ENCODE measurements around the gene TUBB4A.
"Not testable (repeated sequence)": the region's sequence is repeated elsewhere in the genome, so short reads cannot be mapped to it uniquely, and the experiment has no call there.

Gene TUBB4A

DNA sequence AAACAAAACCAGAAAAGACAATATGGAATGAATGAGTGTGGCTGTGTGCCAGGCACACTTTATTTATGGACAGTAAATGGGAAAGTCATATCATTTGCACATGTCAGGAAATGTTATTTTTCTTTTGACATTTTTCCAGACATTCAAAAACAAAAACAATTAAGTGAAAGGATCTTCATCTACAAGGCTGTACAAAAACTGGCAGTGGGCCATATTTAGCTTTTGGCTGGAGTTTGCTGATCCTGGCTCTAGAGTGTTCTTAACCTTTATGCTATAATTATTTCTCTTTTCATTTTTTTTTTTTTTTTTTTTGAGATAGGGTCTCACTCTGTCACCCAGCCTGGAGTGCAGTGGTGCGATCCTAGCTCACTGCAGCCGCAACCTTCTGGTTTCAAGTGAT is 22.2 kb upstream of the TUBB4A start:
- no peak for DNase-seq (ENCODE audit: low spot score)

DNA sequence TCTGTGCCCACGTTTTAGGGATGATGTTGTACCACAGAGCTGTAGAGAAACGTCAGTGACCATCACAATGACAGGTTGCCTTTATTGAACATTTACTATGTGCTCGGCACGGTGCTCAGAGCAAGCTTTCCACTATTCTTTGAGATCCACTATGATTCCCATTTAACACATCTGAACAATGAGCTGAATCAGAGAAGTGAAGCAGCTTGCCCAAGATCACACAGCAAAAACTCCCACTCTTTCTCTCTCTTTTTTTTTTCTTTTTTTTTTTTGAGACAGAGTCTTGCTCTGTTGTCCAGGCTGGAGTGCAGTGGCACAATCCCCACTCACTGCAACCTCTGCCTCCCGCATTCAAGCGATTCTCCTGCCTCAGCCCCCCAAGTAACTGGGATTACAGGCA is 20.6 kb upstream of the TUBB4A start:
- no peak for DNase-seq (ENCODE audit: low spot score)

DNA sequence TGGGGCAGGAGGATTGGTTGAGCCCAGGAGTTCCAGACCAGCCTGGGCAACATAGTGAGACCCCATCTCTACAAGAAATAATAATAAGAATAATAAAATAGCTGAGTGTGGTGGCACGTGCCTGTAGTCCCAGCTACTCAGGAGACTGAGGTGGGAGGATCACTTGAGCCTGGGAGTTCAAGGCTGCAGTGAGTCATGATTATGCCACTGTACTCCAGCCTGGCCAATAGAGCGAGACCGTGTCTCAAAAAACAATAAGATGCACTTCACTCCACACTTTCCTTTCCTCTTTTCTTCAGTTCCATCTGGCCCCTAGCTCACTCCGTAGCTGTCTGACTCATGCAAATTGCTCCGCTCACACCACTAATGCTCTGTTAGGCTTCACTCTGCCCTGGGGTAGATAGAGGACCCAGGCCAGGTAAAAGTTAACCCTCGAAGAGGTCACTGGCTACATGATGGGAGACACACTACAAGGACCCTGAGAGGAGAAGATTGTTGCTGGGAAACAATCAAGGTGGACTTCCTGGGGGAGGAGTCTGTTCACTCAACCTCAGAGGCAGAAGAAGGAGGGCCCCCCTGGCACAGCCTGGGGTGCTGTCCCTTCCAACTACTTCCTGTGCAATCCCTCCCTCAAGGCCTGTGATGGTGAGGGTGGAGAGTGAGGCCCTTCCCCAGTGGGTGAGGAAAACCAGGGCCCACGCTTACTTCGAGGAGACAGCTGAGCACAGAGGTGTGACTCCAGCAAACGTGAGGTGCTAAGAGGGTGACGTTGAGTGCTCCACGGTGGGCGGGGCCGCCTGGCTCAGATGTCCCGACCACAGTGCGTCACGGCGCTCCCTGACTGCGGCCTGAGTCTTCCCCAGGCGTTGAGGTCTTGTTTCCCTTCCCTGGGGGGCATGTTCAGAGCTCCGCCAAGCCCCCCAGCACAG is 19.9 kb upstream of the TUBB4A start:
- DNase-seq (ENCODE audit: low spot score), result no peak

DNA sequence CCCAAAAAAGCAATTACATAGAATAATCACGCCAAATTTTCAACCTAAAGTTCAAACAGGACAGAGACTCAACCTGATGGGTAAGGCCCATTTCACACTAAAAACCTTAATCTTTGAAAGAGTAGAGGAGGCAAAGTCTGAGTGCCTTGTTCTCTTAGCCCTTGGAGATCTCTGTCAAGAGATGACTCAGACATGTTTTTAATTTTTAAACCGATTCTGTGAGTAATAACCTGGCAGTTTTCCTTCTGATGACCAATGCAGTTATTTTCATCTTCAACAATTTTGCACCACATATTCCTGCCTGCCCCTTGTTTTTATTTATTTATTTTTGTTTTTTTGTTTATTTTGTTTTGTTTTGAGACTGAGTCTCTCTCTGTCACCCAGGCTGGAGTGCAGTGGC is 17.2 kb upstream of the TUBB4A start:
- no peak for DNase-seq (ENCODE audit: low spot score)

DNA sequence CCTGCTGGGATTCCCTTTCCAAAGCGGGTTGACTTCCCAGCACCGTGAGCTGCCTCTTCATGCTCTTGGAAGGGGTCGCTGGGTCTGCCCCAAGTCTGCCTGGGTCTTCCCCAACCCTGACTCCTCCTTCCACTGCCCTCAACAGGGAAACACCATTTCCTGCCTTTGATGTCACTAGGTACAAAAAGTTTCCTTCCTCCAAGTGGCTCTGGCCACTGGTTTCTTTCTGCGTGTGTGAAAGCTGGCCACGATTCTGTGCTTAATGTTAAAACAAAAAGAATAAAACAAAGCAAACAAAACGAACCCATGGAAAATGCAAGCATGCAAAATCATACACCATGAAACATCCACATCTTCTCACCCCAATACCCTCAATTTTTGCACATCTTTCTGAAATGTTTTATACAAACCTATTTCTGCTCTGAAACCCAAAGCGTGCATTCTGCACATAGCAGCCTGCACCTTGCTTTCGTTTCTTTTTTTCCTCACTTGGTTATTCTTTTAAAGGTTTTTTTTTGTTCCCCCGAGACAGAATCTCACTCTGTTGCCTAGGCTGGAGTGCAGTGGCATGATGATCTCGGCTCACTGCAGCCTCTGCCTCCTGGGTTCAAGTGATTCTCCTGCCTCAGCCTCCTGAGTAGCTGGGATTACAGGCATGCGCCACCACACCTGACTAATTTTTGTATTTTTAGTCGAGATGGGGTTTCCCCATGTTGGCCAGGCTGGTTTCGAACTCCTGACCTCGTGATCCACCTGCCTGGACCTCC is 16.2 kb upstream of the TUBB4A start:
- no peak for DNase-seq (ENCODE audit: low spot score)

DNA sequence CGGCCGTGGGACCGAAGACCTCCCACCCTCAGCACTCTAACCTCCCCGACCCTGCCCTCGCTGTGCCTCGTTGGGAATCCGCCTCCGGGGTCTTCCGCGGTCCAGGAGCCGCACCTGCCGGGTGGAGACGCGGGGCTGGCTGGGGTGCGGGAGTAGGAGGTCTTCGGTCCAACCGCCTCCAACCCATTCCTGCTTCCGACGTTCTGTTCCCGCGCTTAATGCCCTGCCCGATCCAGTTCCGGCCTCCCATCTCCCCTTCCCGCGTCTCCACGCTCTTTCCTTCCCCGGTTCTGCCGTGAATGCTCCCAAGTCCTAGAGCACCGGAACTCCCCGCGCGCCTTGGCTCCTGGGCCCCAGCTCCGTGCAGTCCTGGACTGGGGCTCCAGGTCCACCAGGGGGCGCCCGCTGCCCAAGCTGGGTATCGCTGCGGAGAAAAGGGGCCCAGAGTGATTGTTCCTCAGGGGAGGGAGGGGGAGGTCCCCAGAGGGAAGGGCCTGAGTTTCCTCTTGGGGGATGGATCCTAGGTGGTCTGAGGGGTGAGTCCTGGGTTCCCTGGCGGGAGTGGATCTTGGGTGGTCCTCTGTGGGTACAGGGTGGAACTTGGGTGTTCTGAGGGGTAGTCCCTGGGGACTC is 14.7 kb upstream of the TUBB4A start:
- DNase-seq (ENCODE audit: low spot score), result peak; percentile 92

DNA sequence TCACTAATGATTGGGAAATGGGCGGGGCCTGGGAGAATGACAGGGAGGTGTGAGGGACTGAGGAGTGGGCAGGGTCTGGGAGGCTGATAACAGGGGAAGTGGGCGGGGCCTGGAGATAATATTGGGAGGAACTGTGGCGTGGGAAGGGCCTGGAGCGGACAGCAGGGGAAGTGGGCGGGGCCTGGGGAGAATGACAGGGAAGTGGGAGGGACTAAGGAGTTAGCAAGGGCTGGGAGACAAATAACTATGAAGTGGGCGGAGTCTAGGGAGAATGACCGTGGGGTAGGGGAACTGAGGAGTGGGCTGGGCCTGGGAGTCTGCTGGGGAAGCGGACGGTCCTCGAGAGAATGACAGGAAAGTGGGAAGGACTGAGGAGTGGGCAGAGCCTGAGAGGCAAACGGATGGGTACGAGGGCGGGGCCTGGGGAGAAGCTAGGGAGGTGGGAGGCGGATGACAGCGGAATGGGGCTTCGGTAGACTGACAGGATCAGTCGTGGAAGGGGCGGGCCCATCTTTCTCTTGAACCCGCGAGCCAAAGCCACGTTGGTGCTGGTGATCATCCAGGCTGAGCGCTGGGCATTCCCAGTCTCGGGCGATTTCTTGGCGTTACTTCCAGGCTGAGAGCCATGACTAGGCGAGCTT is 14.0 kb upstream of the TUBB4A start:
- peak; percentile 94 for DNase-seq (ENCODE audit: low spot score)

DNA sequence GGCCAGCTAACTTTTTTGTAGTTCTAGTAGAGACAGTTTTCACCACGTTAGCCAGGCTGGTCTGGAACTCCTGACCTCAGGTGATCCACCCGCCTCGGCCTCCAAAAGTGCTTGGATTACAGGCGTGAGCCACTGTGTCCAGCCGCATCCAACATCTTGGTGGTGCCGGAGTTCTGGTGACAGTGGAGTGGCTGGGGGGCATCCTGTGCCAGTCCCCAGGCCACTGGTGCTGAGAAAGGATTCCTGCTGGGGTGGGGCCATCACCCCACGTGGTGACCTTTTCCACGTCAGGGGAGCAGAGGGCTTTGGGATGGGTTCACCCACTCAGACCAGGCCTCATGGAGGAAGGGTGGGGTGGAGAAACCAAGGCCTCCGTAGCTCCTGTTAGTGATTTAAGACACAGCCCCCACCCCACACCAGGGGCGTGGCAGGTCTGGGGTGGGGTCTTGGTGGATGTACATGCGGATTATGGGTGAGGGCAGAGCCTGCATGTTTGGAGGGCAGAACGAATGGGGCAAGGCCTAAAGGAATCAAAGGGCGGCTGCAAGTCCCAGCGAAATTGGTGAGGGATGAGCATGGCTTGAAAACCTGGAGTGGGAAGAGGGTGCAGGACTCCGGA is 12.9 kb upstream of the TUBB4A start:
- no peak for DNase-seq (ENCODE audit: low spot score)

DNA sequence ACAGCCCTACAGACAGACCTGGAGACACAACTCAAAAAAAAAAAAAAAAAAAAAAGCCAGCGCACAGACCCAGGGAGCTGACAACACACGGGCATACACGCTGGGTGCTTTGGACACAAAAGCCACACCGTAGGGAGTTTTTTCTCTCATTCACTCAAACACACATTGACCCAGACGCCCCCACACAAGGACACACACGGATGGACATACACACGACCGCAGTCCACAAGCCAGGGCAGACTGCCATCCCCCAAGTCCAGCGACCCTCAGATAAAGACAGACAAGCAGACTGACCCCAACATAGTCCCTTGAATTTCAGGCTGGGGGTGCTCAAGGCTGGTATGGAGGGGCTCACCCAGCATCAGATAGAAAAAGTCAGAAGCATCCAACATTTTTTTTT is 12.0 kb upstream of the TUBB4A start:
- DNase-seq (ENCODE audit: low spot score), result no peak

DNA sequence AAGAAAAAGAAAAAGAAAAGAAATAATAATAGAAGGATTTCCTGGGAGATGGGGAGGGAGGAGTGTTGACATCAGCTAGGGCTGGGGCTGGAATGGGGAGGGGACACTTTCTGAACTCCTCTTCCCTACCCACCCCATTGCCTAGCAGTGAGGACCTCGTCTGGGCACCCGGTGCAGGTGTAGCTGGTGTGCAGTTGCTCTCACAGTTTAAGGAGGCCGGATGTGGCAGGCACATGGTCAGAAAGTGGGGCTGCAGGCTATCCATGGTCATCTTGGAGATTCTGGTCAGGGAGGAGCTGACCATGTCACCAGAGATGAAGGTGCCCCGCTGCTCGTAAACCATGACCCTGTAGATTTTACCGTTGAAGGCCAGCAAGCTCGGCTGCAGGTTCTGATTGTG is 8.5 kb upstream of the TUBB4A start:
- no peak for DNase-seq (ENCODE audit: low spot score)

DNA sequence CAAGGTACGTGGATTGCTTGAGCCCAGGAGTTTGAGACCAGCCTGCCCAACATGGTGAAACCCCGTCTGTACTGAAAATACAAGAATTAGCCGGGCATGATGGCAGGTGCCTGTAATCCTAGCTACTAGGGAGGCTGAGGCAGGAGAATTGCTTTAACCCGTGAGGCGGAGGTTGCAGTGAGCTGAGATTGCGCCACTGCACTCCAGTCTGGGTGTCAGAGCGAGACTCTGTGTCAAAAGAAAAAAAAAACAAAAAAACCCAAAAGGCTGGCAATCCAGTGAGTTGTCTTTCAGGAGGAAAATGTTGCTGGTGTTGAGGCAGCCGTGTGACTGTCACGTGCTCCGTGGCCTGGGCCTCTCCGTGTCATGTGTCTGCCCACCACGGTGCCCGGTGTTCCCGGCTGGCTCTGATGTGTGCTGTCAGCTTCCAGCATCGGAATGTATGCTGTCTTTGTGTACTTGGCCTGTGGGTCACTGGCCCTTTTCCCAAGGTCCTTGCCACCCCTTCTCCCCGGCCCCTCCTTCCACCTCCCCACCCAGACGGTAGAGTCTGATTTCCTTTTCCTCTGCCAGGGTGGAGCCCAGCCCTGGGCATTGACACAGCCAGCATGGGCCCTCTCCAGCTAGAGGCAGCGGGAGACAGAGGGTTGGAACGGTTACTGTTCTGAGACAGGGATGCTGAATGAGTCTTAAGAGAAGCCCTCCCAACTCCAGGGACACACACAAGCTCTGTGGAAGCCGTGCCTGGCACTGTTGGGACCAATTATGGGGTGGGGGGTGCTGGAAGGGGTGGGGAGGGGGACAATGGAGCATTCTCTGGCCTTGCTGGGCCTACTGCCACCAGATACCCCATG is 7.2 kb upstream of the TUBB4A start:
- no peak for DNase-seq (ENCODE audit: low spot score)

DNA sequence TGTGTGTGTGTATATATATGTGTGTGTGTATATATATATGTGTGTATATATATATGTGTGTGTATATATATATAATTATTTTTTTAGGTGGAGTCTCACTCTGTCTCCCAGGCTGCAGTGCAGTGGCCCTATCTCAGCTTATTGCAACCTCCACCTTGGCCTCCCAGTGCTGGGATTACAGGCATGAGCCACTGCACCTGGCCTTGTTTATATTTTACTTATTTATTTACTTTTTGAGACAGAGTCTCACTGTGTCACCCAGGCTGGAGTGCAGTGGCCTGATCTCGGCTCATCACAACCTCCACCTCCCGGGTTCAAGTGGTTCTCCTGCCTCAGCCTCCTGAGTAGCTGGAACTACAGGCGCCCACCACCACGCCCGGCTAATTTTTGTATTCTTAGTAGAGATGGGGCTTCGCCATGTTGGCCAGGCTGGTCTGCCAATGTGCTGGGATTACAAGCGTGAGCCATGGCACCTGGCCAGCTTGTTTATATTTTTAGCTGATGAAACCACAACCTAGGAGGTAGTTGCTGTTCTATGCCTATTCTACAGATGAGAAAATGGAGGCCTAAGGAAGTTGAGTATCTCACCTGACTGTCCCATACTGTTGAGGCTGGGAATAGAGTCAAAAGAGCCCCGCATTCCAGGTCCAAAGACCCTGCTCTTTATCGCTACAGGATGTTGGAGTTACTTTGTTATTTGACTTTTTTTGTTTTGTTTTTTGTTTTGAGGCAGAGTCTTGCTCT is 6.1 kb upstream of the TUBB4A start:
- not testable (repeated sequence) for DNase-seq (ENCODE audit: low spot score)

DNA sequence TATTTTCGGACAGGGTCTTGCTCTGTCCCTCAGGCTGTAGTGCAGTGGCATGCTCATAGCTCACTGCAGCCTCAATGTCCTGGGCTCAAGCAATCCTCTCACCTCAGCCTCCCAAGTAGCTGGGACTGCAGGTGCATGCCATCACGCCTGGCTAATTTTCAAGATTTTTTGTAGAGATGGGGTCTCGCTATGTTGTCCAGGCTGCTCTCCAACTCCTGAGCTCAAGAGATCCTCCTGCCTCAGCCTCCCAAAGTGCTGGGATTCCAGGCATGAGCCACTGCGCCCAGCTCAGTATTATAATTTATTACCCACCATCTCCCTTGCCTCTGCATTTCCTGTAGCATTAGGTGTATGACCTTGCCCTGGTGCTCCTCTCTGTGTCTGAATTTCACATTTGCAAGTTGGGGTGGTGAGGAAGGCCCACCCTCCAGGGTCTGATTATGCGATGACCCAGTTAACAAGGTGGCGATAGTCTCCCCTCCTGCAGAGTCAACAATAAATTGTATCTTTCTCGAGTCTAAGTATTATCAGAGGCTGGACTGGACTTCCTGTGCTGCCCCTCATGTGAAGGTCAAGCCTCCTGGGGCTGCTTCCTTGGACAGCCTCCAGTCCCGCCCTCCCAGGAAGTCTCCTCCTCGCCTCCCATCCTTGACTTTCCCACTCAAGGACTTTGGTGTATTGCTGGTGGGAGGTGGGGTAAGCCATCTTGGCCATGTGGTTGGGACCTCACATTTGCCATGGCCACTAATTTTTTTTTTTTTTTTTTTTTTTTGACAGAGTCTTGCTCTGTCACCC is 1.5 kb upstream of the TUBB4A start:
- no peak for DNase-seq (ENCODE audit: low spot score)

DNA sequence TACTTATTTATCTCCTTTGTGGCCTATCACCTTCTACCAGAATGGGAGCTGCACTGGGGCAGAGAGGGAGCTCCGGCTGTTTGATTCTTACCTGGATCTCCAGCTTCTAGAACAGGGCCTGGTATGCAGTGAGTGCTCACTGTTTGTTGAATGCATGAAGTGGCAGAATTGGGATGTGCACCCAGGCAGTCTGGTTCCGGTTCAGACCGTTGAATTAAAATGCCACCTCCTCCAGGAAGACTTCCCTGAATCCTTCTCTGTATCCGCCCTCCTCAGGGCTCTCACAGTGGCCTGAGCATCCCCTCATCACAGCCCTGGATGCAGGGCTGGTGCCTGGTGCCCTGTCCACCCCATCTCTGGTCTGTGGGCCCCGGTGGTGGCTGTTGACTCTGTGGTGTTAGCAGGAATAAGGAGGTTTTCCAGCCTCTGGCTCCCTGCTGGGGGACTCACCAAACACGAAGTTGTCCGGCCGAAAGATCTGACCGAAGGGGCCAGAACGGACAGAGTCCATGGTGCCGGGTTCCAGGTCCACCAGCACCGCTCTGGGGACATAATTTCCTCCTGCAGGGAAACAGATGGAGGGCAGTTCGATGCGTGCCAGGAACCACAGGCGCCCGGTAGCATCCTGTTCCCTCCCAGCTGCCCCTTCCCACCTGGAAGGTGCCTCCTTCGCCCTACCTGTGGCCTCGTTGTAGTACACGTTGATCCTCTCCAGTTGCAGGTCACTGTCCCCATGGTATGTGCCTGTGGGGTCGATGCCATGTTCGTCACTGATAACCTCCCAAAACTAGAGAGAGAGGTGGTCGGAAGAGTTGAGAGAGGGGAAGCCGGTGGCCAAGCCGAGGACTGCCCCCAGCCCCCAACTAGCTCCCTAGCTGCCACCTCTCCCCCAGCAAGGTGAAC is 1.0 kb downstream of the TUBB4A start:
- no peak for DNase-seq (ENCODE audit: low spot score)

DNA sequence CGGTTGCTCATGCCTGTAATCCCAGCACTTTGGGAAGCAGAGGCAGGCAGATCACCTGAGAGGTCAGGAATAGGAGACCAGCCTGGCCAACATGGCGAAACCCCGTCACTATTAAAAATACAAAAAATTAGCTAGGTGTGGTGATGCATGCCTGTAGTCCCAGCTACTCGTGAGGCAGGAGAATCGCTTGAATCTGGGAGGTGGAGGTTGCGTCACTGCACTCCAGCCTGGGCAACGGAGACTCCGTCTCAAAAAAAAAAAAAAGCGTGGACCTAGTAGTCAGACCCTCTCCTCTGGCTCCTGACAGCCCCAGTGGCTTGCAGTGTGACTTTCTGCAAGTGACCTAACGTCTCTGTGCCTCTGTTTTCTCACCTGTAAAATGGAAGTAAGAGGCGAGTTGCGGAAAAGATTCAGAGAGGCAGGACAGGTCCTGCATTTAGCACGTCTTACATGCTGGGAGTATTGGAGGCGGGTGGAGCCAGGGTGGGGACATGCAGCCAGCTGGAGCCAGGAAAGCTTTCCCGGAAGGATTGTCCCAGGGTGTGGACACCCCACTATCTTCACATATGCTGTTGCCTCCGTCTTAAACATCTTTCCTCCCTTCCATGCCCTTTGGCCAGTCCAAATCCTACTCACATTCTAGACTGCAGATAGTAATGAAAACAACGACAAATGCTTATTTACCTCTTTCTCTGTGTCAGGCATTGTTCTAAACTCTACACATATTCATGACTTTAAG is 2.9 kb downstream of the TUBB4A start:
- no peak for DNase-seq (ENCODE audit: low spot score)

DNA sequence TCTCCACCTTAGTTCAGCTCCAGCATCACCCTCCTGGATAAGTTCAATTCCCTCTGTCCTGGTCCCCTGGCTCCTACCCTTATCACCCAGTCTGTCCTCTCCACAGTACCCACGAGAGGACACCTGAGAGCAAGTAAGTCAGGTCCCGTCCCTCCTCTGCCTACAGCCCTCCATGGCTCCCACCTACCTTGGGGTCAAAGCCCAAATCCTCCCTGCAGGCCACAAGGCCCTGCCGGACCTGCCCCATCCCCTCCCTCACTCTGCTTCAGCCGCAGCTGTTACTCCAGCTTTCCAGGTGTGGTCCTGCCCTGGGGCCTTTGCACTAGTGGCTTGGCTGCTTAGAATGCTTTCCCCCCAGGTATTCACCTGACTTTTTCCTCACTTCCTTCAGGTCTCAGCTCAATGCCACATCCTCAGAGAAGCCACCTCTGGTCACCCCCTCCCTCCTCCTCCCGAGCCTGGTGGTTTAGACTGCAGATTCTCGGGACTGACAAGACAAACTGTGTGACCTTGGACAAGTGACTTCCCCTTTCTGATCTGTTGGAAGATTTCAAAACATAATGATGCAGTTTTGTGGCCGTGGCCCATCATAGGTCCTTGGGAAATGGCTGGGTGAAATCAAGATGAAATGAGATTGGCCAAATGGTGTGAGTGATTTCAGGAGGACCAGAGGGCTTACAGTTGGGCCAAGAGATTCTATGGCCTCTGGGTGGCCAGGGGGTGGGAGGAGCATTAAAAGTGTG is 3.6 kb downstream of the TUBB4A start:
- DNase-seq (ENCODE audit: low spot score), result no peak

DNA sequence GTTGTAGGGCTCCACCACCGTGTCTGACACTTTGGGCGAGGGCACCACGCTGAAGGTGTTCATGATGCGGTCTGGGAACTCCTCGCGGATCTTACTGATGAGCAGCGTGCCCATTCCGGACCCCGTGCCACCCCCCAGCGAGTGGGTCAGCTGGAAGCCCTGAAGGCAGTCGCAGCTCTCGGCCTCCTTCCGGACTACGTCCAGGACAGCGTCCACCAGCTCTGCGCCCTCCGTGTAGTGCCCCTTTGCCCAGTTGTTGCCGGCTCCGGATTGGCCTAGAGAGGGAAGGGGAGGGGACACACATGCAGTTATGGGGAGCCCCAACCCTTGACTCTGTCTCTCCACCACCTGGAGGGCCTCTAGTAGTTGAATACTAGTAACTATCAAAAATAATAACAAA is 6.2 kb downstream of the TUBB4A start:
- no peak for DNase-seq (ENCODE audit: low spot score)
